GM23338 (cell line): ENCODE data around the gene QKI. TPM values are rescaled to one million over a fixed set of nuclear protein-coding genes. Genes with fewer than 3 reads are reported as not detected.
A peak's percentile ranks its signal among the peaks of the same experiment; 100 is the strongest.

ENCODE experiments used
- ATAC-seq: fragments of 200-7000 bp; cut with Tn5 transposase; 3 replicates; pipeline ENCODE4 v1.9.1; 2020
- DNase-seq: peaks from one replicate; pipeline ENCODE4 v3.0.0-alpha.2; 2015; ENCODE audit warnings: low spot score
- H2AFZ ChIP-seq: fragments of 200-600 bp; sonication (generic); 2 replicates; pipeline ENCODE4 v1.8.0; 2016; ENCODE audit warnings: antibody characterized with exemption, mild to moderate bottlenecking, moderate library complexity
- H3F3A ChIP-seq: fragments of 200-600 bp; sonication (generic); replicated peaks from 2 replicates; pipeline ENCODE4 v1.8.0; 2017; ENCODE audit warnings: antibody characterized with exemption, mixed run types, low read depth
- H3K27ac ChIP-seq: fragments of 200-600 bp; sonication (generic); 2 replicates; pipeline ENCODE4 v1.6.1; 2016; ENCODE audit warnings: low read depth
- H3K27me3 ChIP-seq: fragments of 200-600 bp; sonication (generic); 2 replicates; pipeline ENCODE4 v1.8.0; 2016; ENCODE audit warnings: mild to moderate bottlenecking, mixed run types, moderate library complexity; ENCODE audit not compliant: insufficient read depth
- H3K36me3 ChIP-seq: fragments of 200-600 bp; sonication (generic); 2 replicates; pipeline ENCODE4 v1.8.0; 2016; ENCODE audit warnings: mild to moderate bottlenecking; ENCODE audit not compliant: insufficient read depth
- H3K4me1 ChIP-seq: fragments of 200-600 bp; sonication (generic); 2 replicates; pipeline ENCODE4 v1.8.0; 2016; ENCODE audit warnings: mild to moderate bottlenecking, moderate library complexity; ENCODE audit not compliant: insufficient read depth
- H3K4me2 ChIP-seq: fragments of 200-600 bp; sonication (generic); 2 replicates; pipeline ENCODE4 v1.7.1; 2017; ENCODE audit warnings: mixed run types
- H3K4me3 ChIP-seq: fragments of 200-600 bp; sonication (generic); 2 replicates; pipeline ENCODE4 v1.6.1; 2016; ENCODE audit warnings: mixed run types
- H3K79me2 ChIP-seq: fragments of 200-600 bp; sonication (generic); replicated peaks from 2 replicates; pipeline ENCODE4 v1.8.0; 2017; ENCODE audit warnings: mild to moderate bottlenecking; ENCODE audit not compliant: insufficient read depth
- H3K9me2 ChIP-seq: fragments of 200-600 bp; sonication (generic); 2 replicates; pipeline ENCODE4 v1.8.0; 2017; ENCODE audit not compliant: insufficient read depth
- H4K20me1 ChIP-seq: fragments of 200-600 bp; sonication (generic); replicated peaks from 2 replicates; pipeline ENCODE4 v1.8.0; 2017; ENCODE audit warnings: mild to moderate bottlenecking; ENCODE audit not compliant: insufficient read depth
- H3K27ac Mint-ChIP-seq: 2 replicates; pipeline ENCODE4 v1.8.0; 2020; ENCODE audit warnings: inconsistent platforms, mild to moderate bottlenecking, moderate library complexity, mixed read lengths
- H3K27me3 Mint-ChIP-seq: 3 replicates; pipeline ENCODE4 v1.8.0; 2022; ENCODE audit warnings: low read depth, mild to moderate bottlenecking, moderate library complexity, mixed read lengths, inconsistent platforms; ENCODE audit not compliant: insufficient read depth, poor library complexity
- H3K36me3 Mint-ChIP-seq: 3 replicates; pipeline ENCODE4 v1.8.0; 2021; ENCODE audit warnings: low read depth, mild to moderate bottlenecking, inconsistent platforms, moderate library complexity, mixed read lengths
- H3K4me1 Mint-ChIP-seq: 3 replicates; pipeline ENCODE4 v1.8.0; 2020; ENCODE audit warnings: mild to moderate bottlenecking, inconsistent platforms, mixed read lengths
- H3K4me3 Mint-ChIP-seq: 3 replicates; pipeline ENCODE4 v1.8.0; 2021; ENCODE audit warnings: moderate library complexity, mild to moderate bottlenecking, inconsistent platforms, mixed read lengths
- H3K9me3 Mint-ChIP-seq: 3 replicates; pipeline ENCODE4 v1.8.0; 2020; ENCODE audit warnings: moderate library complexity, mild to moderate bottlenecking, inconsistent platforms, mixed read lengths
- CREB1 ChIP-seq: fragments of 250-450 bp; sonication (Bioruptor Pico); IDR thresholded peaks from 2 replicates; pipeline ENCODE4 v1.5.0; 2020; ENCODE audit warnings: low read depth, mild to moderate bottlenecking, moderate library complexity
- CTCF ChIP-seq, 2 experiments: fragments of 200-600 bp in 1 of 2; sonication (generic) in 1 of 2; conservative IDR thresholded peaks; 2 replicates each; pipeline versions ENCODE4 v1.5.1 to v1.6.1; 2016 to 2017; ENCODE audit warnings: antibody characterized with exemption in 2 of 2, low read depth in 2 of 2, mild to moderate bottlenecking in 2 of 2, moderate library complexity in 1 of 2
- EZH2phosphoT487 ChIP-seq: fragments of 200-600 bp; sonication (generic); IDR thresholded peaks from one replicate; pipeline ENCODE4 v1.8.1; 2018; ENCODE audit warnings: antibody characterized with exemption; ENCODE audit not compliant: unreplicated experiment
- JUNB ChIP-seq: IDR thresholded peaks from one replicate; pipeline ENCODE4 v1.6.1; 2016; ENCODE audit warnings: antibody characterized with exemption; ENCODE audit not compliant: unreplicated experiment
- POLR2AphosphoS5 ChIP-seq: IDR thresholded peaks from 2 replicates; pipeline ENCODE4 v1.6.1; 2016; ENCODE audit warnings: antibody characterized with exemption, low read depth
- STAT1 ChIP-seq: IDR thresholded peaks from one replicate; pipeline ENCODE4 v1.6.1; 2016; ENCODE audit warnings: antibody characterized with exemption; ENCODE audit not compliant: unreplicated experiment
- ZNF114 ChIP-seq: fragments of 250-450 bp; sonication (Bioruptor Pico); IDR thresholded peaks from 2 replicates; pipeline ENCODE4 v1.5.0; 2020; ENCODE audit warnings: mild to moderate bottlenecking, moderate library complexity
- polyA plus RNA-seq: library from polyadenylated mRNA; unstranded; fragments of >200 nt; fragmentation: Nextera tagmentation; extraction: Ambion mirVana; gene quantifications from 2 replicates; pipeline ENCODE4 v1.2.1, GENCODE V29; 2016
- total RNA-seq: library from RNA; depleted of rRNA; stranded (reverse); fragments of >200 nt; shearing (Covaris generic); gene quantifications from 2 replicates; pipeline ENCODE4 v1.2.3, GENCODE V29; 2014
- TF ChIP-seq, protein P1 (sequence below): fragments of 250-450 bp; sonication (Bioruptor Pico); IDR thresholded peaks from 2 replicates; pipeline ENCODE4 v1.5.0; 2020; ENCODE audit warnings: mild to moderate bottlenecking, moderate library complexity

QKI gene
- total and polyA plus RNA-seq, 2 experiments from 2014 or later = 60.8 to 159 TPM

- TF ChIP-seq, protein P1, sequence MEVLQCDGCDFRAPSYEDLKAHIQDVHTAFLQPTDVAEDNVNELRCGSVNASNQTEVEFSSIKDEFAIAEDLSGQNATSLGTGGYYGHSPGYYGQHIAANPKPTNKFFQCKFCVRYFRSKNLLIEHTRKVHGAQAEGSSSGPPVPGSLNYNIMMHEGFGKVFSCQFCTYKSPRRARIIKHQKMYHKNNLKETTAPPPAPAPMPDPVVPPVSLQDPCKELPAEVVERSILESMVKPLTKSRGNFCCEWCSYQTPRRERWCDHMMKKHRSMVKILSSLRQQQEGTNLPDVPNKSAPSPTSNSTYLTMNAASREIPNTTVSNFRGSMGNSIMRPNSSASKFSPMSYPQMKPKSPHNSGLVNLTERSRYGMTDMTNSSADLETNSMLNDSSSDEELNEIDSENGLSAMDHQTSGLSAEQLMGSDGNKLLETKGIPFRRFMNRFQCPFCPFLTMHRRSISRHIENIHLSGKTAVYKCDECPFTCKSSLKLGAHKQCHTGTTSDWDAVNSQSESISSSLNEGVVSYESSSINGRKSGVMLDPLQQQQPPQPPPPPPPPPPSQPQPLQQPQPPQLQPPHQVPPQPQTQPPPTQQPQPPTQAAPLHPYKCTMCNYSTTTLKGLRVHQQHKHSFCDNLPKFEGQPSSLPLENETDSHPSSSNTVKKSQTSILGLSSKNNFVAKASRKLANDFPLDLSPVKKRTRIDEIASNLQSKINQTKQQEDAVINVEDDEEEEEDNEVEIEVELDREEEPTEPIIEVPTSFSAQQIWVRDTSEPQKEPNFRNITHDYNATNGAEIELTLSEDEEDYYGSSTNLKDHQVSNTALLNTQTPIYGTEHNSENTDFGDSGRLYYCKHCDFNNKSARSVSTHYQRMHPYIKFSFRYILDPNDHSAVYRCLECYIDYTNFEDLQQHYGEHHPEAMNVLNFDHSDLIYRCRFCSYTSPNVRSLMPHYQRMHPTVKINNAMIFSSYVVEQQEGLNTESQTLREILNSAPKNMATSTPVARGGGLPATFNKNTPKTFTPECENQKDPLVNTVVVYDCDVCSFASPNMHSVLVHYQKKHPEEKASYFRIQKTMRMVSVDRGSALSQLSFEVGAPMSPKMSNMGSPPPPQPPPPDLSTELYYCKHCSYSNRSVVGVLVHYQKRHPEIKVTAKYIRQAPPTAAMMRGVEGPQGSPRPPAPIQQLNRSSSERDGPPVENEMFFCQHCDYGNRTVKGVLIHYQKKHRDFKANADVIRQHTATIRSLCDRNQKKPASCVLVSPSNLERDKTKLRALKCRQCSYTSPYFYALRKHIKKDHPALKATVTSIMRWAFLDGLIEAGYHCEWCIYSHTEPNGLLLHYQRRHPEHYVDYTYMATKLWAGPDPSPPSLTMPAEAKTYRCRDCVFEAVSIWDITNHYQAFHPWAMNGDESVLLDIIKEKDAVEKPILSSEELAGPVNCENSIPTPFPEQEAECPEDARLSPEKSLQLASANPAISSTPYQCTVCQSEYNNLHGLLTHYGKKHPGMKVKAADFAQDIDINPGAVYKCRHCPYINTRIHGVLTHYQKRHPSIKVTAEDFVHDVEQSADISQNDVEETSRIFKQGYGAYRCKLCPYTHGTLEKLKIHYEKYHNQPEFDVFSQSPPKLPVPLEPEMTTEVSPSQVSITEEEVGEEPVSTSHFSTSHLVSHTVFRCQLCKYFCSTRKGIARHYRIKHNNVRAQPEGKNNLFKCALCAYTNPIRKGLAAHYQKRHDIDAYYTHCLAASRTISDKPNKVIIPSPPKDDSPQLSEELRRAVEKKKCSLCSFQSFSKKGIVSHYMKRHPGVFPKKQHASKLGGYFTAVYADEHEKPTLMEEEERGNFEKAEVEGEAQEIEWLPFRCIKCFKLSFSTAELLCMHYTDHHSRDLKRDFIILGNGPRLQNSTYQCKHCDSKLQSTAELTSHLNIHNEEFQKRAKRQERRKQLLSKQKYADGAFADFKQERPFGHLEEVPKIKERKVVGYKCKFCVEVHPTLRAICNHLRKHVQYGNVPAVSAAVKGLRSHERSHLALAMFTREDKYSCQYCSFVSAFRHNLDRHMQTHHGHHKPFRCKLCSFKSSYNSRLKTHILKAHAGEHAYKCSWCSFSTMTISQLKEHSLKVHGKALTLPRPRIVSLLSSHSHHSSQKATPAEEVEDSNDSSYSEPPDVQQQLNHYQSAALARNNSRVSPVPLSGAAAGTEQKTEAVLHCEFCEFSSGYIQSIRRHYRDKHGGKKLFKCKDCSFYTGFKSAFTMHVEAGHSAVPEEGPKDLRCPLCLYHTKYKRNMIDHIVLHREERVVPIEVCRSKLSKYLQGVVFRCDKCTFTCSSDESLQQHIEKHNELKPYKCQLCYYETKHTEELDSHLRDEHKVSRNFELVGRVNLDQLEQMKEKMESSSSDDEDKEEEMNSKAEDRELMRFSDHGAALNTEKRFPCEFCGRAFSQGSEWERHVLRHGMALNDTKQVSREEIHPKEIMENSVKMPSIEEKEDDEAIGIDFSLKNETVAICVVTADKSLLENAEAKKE (CRISPR knock-in tag) = no peak
- TF ChIP-seq JUNB = no peak
- no peak for TF ChIP-seq ZNF114 (CRISPR knock-in tag)
- no peak for TF ChIP-seq EZH2phosphoT487
- no peak for TF ChIP-seq POLR2AphosphoS5
- no peak for TF ChIP-seq CREB1 (CRISPR knock-in tag)
Observed at GRCh38 chr6:163494279-163494727, 79.8 kb downstream of the QKI start (continued).

DNA sequence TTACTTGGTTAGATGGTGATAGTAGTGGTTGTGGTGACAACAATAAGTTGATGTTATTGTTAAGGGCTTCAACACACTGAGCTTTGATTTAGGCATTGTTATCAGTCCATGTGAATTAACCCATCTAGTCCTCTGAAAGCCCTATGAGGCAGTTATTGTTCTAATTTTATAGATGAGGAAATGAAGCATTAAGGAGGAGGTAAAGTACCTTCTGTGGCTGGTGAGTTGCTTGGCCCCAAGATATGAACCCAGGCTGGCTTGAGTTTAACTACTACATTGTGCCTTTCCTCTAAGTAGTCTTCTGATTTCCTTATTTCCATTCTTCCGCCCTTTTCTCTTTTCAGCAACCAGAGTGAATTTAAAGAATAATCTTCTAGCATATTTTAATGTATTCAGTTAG, 81.7 kb downstream of the QKI start:
- Histone ChIP-seq H3F3A (no peaks in the 10 kb centered on the region), H3K4me3 (no peak overlapping the region), H3K9me2 (no peaks in the 10 kb centered on the region), H3K4me1 (peaks cover 4% of the 10 kb centered on the region), H3K79me2 (peaks cover 100% of the 10 kb centered on the region), H3K36me3 (no peaks in the 10 kb centered on the region), H3K4me2 (peak overlapping the region; percentile 1; the same call in 1 of the 2 replicates), H3K27ac (no peak overlapping the region), H2AFZ (no peak overlapping the region), H3K27me3 (no peaks in the 10 kb centered on the region), H4K20me1 (peaks cover 21% of the 10 kb centered on the region)
- Mint-ChIP-seq H3K9me3 (no peaks in the 10 kb centered on the region; the same call in 2 of the 3 replicates), H3K36me3 (no peaks in the 10 kb centered on the region; the same call in 2 of the 3 replicates), H3K27me3 (peaks cover 3% of the 10 kb centered on the region), H3K27ac (peak overlapping the region; percentile 12), H3K4me3 (no peak overlapping the region), H3K4me1 (peaks cover 22% of the 10 kb centered on the region)
- DNase-seq (no peak), ATAC-seq (no peak)
- TF ChIP-seq, protein P1 (CRISPR knock-in tag) = no peak
- TF ChIP-seq ZNF114 (CRISPR knock-in tag) (no peak), POLR2AphosphoS5 (no peak), CTCF (conservative IDR thresholded peaks at IDR 0.05; ENCODE audit: low read depth in 2 of 2) (no peak), STAT1 (no peak)
